ENCODE measurements around the gene SRXN1.
"Not testable (repeated sequence)": the region's sequence is repeated elsewhere in the genome, so short reads cannot be mapped to it uniquely, and the experiment has no call there.

The SRXN1 gene

DNA sequence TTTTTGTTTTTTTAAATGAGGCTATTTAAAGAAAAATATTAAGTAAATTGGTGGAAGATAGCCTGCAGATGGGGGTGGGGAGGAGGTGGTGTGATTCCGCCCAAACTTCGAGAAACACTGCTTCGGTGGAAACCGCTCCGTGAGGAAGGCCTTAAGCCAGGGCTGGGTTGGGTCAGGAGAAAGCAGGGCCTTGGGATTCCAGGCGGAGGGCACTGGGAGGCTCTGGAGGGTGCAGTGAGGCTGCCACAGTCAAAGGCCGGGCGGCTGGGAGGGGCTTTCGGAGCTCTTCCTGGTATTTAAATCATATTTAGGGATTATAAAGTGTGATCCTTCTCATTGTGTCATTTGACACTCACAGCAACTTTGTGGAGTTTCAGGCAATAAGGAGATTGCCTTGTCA, 44.8 kb upstream of the SRXN1 start:
- Histone ChIP-seq H3K27ac (no peak overlapping the region), H3K36me3 (replicated peaks) (no peaks in the 10 kb centered on the region), H3K27me3 (replicated peaks) (no peaks in the 10 kb centered on the region), H3K4me3 (ENCODE audit: low read depth, low read length) (no peak overlapping the region)
- TF ChIP-seq, protein P1, sequence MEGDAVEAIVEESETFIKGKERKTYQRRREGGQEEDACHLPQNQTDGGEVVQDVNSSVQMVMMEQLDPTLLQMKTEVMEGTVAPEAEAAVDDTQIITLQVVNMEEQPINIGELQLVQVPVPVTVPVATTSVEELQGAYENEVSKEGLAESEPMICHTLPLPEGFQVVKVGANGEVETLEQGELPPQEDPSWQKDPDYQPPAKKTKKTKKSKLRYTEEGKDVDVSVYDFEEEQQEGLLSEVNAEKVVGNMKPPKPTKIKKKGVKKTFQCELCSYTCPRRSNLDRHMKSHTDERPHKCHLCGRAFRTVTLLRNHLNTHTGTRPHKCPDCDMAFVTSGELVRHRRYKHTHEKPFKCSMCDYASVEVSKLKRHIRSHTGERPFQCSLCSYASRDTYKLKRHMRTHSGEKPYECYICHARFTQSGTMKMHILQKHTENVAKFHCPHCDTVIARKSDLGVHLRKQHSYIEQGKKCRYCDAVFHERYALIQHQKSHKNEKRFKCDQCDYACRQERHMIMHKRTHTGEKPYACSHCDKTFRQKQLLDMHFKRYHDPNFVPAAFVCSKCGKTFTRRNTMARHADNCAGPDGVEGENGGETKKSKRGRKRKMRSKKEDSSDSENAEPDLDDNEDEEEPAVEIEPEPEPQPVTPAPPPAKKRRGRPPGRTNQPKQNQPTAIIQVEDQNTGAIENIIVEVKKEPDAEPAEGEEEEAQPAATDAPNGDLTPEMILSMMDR (IDR thresholded peaks at IDR 0.05; ENCODE audit: low read depth, low read length, missing control alignments): no peak
- no peak for DNase-seq
- in situ Hi-C loops (cut with HindIII; ENCODE audit: low pct_ligation_motif_present, low sequenced_read_pairs): no loop called here

DNA sequence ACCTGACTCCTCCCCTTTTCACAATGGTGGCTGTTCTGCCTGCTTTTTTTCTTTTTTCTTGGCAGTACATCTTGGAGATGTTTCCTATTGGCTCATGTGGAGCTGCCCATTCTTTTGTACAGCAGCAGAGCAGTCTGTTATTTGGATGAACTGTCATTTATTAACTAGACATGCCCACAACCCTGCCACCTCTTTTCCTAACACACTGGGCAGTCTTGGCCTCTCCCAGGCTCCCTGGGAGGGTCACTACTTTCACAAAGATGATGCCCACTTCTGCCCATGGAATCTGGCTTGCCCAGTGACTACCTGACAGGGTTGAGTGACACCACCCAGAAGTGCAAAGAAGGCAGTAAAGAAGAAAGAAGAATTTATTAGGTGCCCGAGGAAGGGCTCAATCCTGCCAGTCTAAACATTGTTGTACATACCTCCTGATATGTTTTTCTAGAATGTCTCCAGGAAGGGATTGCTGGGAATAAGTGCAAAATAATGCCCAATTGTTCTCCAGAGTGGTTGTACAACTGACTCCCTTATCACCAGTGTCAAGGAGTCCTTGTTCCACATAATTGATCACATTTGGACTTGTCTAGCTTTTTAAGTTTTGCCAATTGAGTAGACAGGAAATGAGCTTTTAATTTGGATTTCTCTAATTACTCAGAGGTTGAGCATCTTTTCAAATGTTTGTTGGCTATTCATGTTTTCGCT, 42.3 kb upstream of the SRXN1 start:
- Histone ChIP-seq H3K27ac (no peak overlapping the region), H3K36me3 (replicated peaks) (no peaks in the 10 kb centered on the region), H3K27me3 (replicated peaks) (no peaks in the 10 kb centered on the region), H3K4me3 (ENCODE audit: low read depth, low read length) (no peak overlapping the region)
- DNase-seq: no peak
- in situ Hi-C loops (cut with HindIII; ENCODE audit: low pct_ligation_motif_present, low sequenced_read_pairs): no loop called here
- TF ChIP-seq, protein P1 (IDR thresholded peaks at IDR 0.05; ENCODE audit: low read depth, low read length, missing control alignments): no peak

DNA sequence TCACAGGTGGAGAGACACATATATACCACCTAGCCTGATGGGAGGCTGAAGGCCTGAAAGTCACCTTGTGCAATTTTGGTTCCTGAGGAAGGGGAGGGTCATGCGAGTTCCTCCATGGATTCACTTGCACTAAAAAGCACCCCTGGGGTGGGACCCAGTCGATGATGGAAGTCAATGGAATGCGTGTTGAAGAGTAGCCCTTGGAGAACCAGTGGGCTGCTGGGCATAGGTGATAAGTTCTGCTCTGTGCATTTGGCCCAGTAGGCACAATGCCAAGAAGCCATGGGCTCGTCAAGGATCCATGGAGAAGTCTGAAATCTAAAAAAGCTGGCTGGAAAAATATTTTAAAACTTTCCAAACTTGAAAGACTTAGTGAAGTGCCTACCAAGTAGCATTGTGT, 41.5 kb upstream of the SRXN1 start:
- no peaks in the 10 kb centered on the region for H3K36me3 ChIP-seq (replicated peaks)
- H3K4me3 ChIP-seq (ENCODE audit: low read depth, low read length): no peak overlapping the region
- H3K27ac ChIP-seq: no peak overlapping the region
- no peaks in the 10 kb centered on the region for H3K27me3 ChIP-seq (replicated peaks)
- DNase-seq: no peak
- TF ChIP-seq, protein P1 (IDR thresholded peaks at IDR 0.05; ENCODE audit: low read depth, low read length, missing control alignments): no peak
- in situ Hi-C loops (cut with HindIII; ENCODE audit: low pct_ligation_motif_present, low sequenced_read_pairs): no loop called here

DNA sequence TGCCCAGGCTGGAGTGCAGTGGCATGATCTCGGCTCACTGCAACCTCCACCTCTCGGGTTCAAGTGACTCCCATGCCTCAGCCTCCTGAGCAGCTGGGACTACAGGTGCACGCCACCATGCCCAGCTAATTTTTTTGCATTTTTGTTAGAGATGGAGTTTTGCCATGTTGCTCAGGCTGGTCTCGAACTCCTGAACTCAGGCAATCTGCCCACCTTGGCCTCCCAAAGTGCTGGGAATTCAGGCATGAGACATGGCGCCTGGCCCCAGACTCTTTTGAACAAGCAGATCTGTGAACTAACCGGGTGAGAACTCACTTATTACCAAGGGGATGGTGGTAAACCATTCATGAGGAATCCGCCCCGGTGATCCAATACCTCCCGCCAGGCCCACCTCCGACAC, 40.8 kb upstream of the SRXN1 start:
- H3K4me3 ChIP-seq (ENCODE audit: low read depth, low read length); H3K36me3 ChIP-seq (replicated peaks); H3K27me3 ChIP-seq (replicated peaks); H3K27ac ChIP-seq; DNase-seq; in situ Hi-C loops (cut with HindIII; ENCODE audit: low pct_ligation_motif_present, low sequenced_read_pairs): not testable (repeated sequence)

DNA sequence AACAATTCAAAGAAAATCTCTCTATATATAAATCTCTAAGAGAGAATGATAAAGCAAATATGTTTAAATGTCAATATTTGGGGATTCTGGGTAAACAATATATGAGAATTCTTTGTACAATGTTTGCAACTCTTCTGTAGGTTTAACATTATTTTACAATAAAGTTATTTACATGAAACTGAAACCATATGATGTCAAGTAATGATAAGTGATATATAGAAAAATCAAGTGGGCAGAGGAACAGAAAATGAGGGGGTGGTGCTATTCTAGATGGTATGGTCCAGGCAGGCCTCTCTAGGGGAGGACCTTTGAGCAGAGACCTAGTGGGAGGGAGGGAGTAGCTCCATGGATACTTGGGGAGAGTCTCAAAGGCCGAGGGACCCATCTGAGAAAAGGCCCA, 39.0 kb upstream of the SRXN1 start:
- Histone ChIP-seq H3K27ac (no peak overlapping the region), H3K4me3 (ENCODE audit: low read depth, low read length) (no peak overlapping the region), H3K36me3 (replicated peaks) (no peaks in the 10 kb centered on the region), H3K27me3 (replicated peaks) (peaks cover 1% of the 10 kb centered on the region)
- in situ Hi-C loops (cut with HindIII; ENCODE audit: low pct_ligation_motif_present, low sequenced_read_pairs): no loop called here
- TF ChIP-seq, protein P1 (IDR thresholded peaks at IDR 0.05; ENCODE audit: low read depth, low read length, missing control alignments): no peak
- no peak for DNase-seq

DNA sequence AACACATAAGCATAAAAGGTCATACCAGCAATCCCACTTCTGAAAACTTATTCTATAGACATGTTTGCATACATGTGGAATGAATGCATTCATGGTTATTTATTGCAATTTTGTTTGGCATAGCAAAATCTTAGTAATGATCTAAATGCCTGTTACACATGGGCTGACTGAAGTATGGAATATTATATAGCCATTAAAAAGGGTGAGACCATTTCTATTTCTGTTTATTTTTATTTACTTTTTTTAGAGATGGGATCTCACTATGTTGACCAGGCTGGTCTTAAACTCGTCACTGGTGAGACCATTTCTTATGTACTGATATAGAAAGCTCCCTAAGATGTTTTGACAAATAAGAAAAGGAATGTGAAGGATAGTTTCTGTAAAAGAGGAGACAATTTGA, 36.9 kb upstream of the SRXN1 start:
- H3K27ac ChIP-seq: no peak overlapping the region
- DNase-seq: no peak
- no peaks in the 10 kb centered on the region for H3K36me3 ChIP-seq (replicated peaks)
- peaks cover 4% of the 10 kb centered on the region for H3K27me3 ChIP-seq (replicated peaks)
- in situ Hi-C loops (cut with HindIII; ENCODE audit: low pct_ligation_motif_present, low sequenced_read_pairs): no loop called here
- no peak overlapping the region for H3K4me3 ChIP-seq (ENCODE audit: low read depth, low read length)
- TF ChIP-seq, protein P1 (IDR thresholded peaks at IDR 0.05; ENCODE audit: low read depth, low read length, missing control alignments): no peak

All from brain microvascular endothelial cell (primary cell).